COLO829 (cell line): ENCODE data around the gene LMX1B.

Source experiments
- DNase-seq: peaks from one replicate; pipeline ENCODE4 v3.0.0; 2012; ENCODE audit warnings: low spot score

LMX1B gene

GRCh38 chr9:126677188-126678084, 63.7 kb downstream of the LMX1B start:
- DNase-seq: no peak

- DNase-seq: no peak
These were observed 65.3 kb downstream of the LMX1B start for GRCh38 chr9:126678989-126679388.

- no peak for DNase-seq
These were observed 67.6 kb downstream of the LMX1B start for GRCh38 chr9:126681336-126681735.

GRCh38 chr9:126682113-126682810, 68.5 kb downstream of the LMX1B start:
- DNase-seq: no peak

- DNase-seq: no peak
These were observed 69.4 kb downstream of the LMX1B start for GRCh38 chr9:126682928-126683697.

GRCh38 chr9:126683698-126684044, 69.9 kb downstream of the LMX1B start:
- no peak for DNase-seq

GRCh38 chr9:126684345-126684744, 70.6 kb downstream of the LMX1B start:
- DNase-seq: no peak

GRCh38 chr9:126684965-126685465, 71.3 kb downstream of the LMX1B start:
- DNase-seq: no peak

GRCh38 chr9:126687930-126688461, 74.3 kb downstream of the LMX1B start:
- DNase-seq: no peak

GRCh38 chr9:126688617-126689016, 74.9 kb downstream of the LMX1B start:
- DNase-seq: no peak

GRCh38 chr9:126689027-126689825, 75.5 kb downstream of the LMX1B start:
- no peak for DNase-seq

GRCh38 chr9:126690431-126691051, 76.8 kb downstream of the LMX1B start:
- DNase-seq: no peak

GRCh38 chr9:126692041-126692758, 78.5 kb downstream of the LMX1B start:
- DNase-seq: no peak

- DNase-seq: no peak
These were observed 79.2 kb downstream of the LMX1B start for GRCh38 chr9:126692759-126693427.

GRCh38 chr9:126693428-126693944, 79.8 kb downstream of the LMX1B start:
- no peak for DNase-seq

- no peak for DNase-seq
These were observed 80.7 kb downstream of the LMX1B start for GRCh38 chr9:126694206-126695081.

GRCh38 chr9:126695186-126695585, 81.5 kb downstream of the LMX1B start:
- no peak for DNase-seq

GRCh38 chr9:126695701-126696400, 82.1 kb downstream of the LMX1B start:
- no peak for DNase-seq
